Stimulated activated CD4-positive, alpha-beta T cell treated with anti-CD3 and anti-CD28 coated beads, Interleukin-15, amount 100 ng/mL, for 24 hours (primary cell): ENCODE results near the gene KCNMA1.

Experiments used
- DNase-seq: peaks from one replicate; pipeline ENCODE4 v3.0.0-alpha.2; 2020

KCNMA1 gene

GRCh38 chr10:76990561-76990960 lies 647.0 kb downstream of the KCNMA1 start:
- DNase-seq: no peak

- peak; percentile 78 for DNase-seq
These were observed 652.8 kb downstream of the KCNMA1 start for GRCh38 chr10:76984559-76985443.

- DNase-seq: no peak
These were observed 654.0 kb downstream of the KCNMA1 start for GRCh38 chr10:76983624-76984023.

DNA sequence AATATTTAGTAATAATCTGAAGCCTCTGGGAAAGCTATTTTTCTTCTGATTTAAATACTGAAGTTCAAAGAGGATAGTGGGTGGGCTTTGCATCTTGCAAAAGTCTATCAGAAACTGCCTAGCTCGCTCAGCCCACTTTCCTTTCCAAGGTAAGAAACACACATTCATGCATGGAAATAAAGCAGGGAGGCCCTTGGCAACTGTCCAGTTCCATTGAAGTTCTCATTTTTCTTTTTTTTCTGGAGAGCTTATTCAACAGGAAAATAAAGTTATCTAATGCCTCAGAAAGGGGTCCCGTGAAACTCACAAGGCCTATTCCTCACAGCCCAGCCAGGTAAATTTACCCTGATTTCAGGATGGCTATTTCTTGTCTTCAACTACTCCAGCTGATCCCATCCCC lies 654.9 kb downstream of the KCNMA1 start:
- DNase-seq: no peak

DNA sequence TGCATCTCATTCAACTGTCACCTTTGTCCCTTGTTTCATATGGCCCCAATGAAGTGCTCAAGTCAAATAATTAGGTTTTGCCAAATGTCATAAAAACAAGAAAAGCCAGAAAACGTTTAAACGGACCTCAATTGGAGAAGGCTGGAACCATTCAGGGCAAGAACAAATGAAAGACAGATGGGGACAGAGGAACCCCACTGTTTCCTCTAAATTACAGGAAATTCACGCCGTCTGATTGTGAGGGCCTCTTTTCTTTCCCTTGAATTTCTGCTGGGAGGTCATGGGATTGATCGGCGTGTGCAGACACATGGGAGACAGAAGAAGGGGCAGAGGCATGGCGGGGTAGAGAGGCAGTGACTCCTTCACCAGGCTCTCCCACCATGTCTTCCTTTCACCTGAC lies 656.4 kb downstream of the KCNMA1 start:
- DNase-seq: no peak

- no peak for DNase-seq
These were observed 659.7 kb downstream of the KCNMA1 start for GRCh38 chr10:76977901-76978300.

GRCh38 chr10:76977046-76977445 lies 660.6 kb downstream of the KCNMA1 start:
- DNase-seq: no peak

- DNase-seq: no peak
These were observed 661.5 kb downstream of the KCNMA1 start for GRCh38 chr10:76976142-76976541.

- DNase-seq: no peak
These were observed 662.5 kb downstream of the KCNMA1 start for GRCh38 chr10:76975126-76975525.

GRCh38 chr10:76974017-76974691 lies 663.5 kb downstream of the KCNMA1 start:
- DNase-seq: no peak

GRCh38 chr10:76973091-76974016 lies 664.3 kb downstream of the KCNMA1 start:
- no peak for DNase-seq

DNA sequence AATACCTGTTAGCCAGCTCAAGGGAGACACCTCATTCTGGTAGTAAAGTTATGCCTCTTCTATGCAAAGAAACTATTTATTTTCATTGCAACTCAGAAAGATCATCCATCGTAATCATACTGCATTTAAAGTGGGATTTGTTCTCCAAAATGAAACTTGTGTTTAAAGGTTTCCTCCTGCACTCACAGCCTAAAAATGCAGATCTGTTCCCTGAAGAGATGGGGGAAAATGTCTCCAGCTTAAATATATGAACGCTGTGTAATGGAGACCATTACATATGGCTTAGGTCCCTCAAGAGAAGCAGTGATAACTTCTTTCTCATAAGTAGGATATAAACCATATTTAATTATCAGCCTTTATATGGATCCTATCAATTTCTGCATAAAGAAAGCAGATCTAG lies 665.1 kb downstream of the KCNMA1 start:
- DNase-seq: no peak

DNA sequence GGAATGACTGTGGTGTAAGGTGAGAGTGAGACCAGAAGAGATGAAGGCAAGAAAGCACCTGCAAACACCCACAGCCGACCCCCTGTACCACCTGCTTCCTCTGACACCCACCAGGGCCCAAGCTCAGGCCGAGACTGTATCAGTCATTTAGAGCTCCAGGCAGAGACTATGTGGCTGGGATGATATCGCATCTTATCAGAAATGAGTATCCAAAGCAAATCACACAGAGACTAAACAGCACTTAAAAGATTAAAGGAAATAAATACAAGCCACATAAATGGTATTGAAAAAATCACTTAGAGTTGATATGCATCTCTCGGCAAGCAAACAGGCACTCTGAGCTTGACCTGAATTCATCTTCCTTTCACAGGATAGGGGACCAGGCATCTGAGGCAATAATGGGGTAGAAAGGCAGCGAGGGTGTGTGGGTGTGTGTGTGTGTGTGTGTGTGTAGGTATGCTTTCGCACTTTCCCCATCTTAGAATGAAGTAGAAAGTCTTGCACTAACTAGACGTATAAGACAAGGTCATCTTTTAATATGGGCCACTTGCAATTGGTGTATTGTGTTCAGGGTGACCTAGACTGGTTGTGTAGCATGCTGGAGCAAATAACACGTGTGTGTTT lies 665.9 kb downstream of the KCNMA1 start:
- DNase-seq: no peak

DNA sequence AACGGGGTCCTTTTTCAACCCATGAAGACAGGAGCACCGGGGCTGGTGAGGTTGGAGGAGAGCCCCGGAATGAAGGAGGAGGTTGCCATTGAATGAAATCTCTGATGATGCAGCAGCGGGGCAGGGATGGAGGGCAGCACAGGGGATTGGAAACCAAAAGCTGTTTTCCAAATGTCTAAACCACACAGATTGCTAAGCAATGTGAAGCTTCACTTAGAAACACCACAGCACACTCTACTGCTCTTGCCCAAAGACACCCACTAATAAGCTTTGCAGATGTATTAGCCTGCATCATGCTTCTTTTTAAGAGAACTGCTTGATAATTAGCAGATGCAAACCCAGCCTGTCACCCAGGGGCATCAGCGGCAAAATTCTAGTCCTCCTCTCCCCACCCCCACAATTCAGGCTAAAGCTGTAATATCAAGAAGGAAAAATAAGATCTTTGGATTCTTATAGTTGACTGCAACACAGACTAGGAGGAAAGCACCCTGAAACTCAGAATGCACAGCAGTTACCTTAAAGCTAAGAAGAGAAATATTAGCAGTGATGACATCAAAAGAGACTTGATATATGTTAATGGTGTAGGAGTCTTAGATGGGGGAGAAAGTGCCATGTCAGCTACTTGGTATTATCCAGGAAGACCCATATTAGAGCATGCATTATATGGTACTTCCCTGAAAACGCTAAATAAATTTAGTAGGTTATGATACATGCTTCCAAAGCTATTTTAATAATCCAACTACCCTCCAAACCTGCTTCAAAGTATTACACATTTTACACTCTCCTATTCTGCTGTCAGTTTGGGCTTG lies 666.7 kb downstream of the KCNMA1 start:
- no peak for DNase-seq

DNA sequence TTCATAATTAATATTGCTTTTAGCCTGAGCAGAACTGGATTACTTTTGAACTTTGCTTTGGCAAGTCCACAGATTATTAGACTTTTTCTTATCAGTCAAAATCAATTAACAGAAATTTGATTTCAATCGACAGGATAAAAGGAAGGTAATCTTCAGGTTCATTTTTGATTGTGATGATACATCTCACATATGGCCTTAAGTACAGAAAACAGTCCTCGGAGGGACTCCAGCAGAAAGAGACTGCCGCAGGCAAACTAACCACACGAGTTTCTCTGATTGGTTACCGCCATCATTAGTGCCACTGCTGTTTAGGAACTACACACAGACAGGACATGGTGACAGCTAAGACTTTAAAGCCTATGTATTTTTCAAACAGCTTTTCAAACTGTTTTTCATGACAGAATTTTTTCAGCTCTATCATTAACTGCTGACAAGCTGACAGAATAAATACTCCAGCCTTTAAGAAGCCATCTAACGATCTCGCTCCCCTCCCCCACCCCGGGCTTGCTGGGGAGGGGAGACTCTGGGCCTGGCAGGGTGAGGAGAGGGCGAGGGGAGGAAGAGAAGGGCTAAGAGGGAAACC lies 668.2 kb downstream of the KCNMA1 start:
- no peak for DNase-seq

DNA sequence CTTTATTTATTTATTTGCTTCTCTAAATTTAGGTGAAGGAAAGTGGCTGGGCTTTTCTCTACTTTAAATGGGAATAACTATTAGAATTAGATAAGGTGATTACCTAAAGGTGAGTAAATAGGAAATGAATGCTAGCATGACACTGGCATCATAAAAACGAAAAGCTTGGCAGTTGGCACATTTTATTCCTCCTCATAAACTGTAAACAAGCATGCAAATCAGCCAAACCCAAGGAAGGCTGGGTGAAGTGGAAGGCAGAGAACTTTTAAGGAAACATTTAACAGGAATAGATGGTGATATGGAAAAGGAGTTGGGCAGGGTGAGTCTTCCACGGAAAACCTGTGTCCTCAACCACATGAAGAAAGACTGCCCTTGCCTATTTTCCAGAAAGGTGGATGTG lies 669.1 kb downstream of the KCNMA1 start:
- DNase-seq: no peak

DNA sequence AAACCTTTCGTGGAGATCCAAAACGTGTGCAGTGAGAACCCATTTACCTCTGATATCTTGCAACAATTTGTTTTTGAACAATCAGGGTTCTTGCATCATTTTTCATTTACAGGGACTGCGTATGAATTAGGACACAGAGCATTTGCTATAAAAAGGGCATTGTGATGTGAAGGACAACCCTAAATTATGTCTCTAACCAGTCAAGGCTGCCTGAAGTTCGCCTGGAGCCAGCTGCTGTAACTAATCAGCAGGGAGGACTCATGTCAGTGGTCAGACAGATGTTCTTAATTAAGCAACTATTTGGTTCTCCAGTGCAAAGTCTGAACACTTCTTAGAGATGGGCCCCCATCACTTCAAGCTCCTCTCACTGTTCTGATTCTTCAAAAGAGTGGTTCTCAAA lies 674.8 kb downstream of the KCNMA1 start:
- no peak for DNase-seq

DNA sequence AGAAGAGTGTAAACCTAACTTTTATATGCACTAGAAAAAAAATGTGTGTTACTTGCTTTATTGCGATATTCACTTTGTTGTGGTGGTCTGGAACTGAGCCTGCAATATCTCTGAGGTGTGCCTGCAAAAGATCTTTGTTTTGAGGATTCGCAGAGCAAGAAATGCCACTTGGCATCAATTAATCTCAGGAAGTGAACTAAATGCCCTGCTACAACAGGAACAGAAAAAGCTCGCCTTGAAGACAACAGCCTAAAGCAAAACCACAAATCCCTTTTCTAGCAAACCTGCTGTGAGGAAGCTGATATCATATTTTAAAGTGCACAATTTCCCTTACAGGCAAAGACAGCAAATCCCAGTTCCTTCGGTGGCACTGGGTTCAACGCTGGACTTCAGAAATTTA lies 675.8 kb downstream of the KCNMA1 start:
- DNase-seq: no peak

DNA sequence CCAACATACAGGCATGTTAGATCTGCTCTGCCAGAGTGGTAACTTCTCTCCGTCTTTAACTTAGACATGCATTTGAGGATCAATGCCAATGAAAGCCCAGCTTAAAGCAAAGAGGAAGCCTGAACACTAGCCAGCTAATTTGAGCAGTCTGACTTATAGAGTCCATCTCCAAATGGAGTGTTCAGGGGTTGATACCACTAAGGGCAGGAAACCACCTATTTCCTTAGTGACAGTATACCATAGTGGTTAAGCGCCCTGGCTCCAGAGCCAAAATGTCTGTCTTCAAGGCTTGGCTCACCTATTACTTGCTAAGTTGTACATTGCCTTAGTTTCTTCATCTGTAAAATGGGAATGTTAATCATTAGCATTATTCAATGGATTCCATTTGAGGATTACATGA lies 678.5 kb downstream of the KCNMA1 start:
- DNase-seq: no peak

- DNase-seq: no peak
These were observed 682.8 kb downstream of the KCNMA1 start for GRCh38 chr10:76954838-76955237.

DNA sequence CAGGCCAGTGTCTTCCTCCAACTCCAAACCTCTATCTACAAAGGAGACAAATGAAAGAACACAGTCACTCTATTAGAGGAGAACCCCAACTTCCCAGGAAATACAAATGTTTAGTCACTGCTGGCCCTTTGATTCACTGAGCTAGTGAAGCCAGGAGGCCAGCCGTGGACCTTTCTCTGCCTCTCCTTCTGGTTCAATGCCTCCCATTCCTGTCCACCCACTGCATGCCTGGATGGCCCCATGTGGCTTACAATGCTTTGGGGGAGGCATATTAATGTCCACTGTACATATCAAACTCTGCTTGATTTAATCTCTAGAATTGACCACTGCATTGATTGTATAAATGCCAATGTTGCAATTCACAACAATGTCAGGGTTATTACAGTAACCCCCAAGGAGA lies 687.3 kb downstream of the KCNMA1 start:
- DNase-seq: no peak

DNA sequence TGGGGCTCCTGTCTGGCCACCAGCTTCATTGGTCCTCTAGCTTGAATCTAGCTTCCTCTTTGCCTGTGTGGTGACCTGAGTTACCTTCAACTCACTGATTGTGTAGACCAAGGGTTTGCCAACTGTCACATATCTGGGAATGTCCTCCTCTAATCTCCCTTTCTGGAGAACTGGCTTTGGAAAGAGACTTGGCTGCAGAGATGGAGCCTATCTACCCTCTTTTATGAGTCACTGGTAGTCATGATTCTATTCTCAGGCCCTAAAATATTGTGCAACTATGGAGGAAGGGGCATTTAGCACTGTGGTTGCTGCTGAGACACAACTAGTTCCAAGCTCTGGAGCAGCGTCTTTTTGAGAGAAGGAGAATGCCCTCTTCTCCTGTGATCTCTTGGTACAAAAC lies 691.3 kb downstream of the KCNMA1 start:
- DNase-seq: no peak
